OCI-LY7 (cell line): Measurements from ENCODE around the gene AFF3. TPM values are rescaled to one million over a fixed set of nuclear protein-coding genes. Genes with fewer than 3 reads are reported as not detected.
"Not testable (repeated sequence)": the region's sequence is repeated elsewhere in the genome, so short reads cannot be mapped to it uniquely, and the experiment has no call there.

ENCODE experiments used
- BruUV-seq: library from RNA; stranded (reverse); fragments of 400-500 nt; replicated peaks from 2 replicates; lab custom pipeline; 2021; lab: Mats Ljungman, UMichigan
- CTCF ChIA-PET: fragments of 300-600 bp; sonication (Branson Sonifier 250); formaldehyde crosslinking; loops from one replicate; lab custom pipeline; 2022; ENCODE audit warnings: antibody characterized with exemption; ENCODE audit not compliant: unreplicated experiment; lab: Charles Lee
- POLR2A ChIA-PET: fragments of 300-600 bp; sonication (Branson Sonifier 250); formaldehyde crosslinking; loops from one replicate; lab custom pipeline; 2022; ENCODE audit warnings: antibody characterized with exemption; lab: Charles Lee
- DNase-seq: peaks from one replicate; pipeline ENCODE4 v3.0.0-alpha.2; 2015; ENCODE audit warnings: low spot score
- H2AFZ ChIP-seq: fragments of 200-600 bp; sonication (generic), shearing (Covaris generic); 2 replicates; pipeline ENCODE4 v1.6.1; 2014; ENCODE audit warnings: mild to moderate bottlenecking, antibody characterized with exemption, low read length, moderate library complexity
- H3K27ac ChIP-seq: fragments of 200-600 bp; sonication (generic); 2 replicates; pipeline ENCODE4 v1.5.1; 2014; ENCODE audit warnings: mixed run types, low read depth, mild to moderate bottlenecking, moderate library complexity, low read length, inconsistent platforms; ENCODE audit not compliant: poor library complexity, severe bottlenecking
- H3K36me3 ChIP-seq: fragments of 200-600 bp; sonication (generic); 2 replicates; pipeline ENCODE4 v1.6.1; 2014; ENCODE audit warnings: mild to moderate bottlenecking, antibody characterized with exemption, low read length, moderate library complexity, mixed read lengths; ENCODE audit not compliant: insufficient read depth
- H3K4me1 ChIP-seq: fragments of 200-600 bp; sonication (generic); 2 replicates; pipeline ENCODE4 v1.5.1; 2014; ENCODE audit warnings: mild to moderate bottlenecking, low read length; ENCODE audit not compliant: insufficient read depth, poor library complexity, severe bottlenecking
- H3K4me2 ChIP-seq: fragments of 200-600 bp; sonication (generic); 2 replicates; pipeline ENCODE4 v1.6.1; 2014; ENCODE audit warnings: mild to moderate bottlenecking, low read length
- H3K4me3 ChIP-seq: fragments of 200-600 bp; sonication (generic); 2 replicates; pipeline ENCODE4 v1.5.1; 2014; ENCODE audit warnings: mild to moderate bottlenecking, low read depth, low read length; ENCODE audit not compliant: poor library complexity, severe bottlenecking
- H3K79me2 ChIP-seq: fragments of 200-600 bp; sonication (generic); 2 replicates; pipeline ENCODE4 v1.6.1; 2016; ENCODE audit warnings: low read depth, mild to moderate bottlenecking, low read length, moderate library complexity, mixed read lengths; ENCODE audit not compliant: insufficient read depth
- H3K9me2 ChIP-seq: fragments of 200-600 bp; sonication (generic); 2 replicates; pipeline ENCODE4 v1.6.1; 2016; ENCODE audit warnings: mild to moderate bottlenecking, low read length, mixed read lengths; ENCODE audit not compliant: insufficient read depth
- H3K9me3 ChIP-seq: fragments of 200-600 bp; sonication (generic); 2 replicates; pipeline ENCODE4 v1.6.1; 2014; ENCODE audit warnings: mild to moderate bottlenecking, mixed run types, low read length, mixed read lengths
- H4K20me1 ChIP-seq: fragments of 200-600 bp; sonication (generic); 2 replicates; pipeline ENCODE4 v1.6.1; 2014; ENCODE audit warnings: mild to moderate bottlenecking, antibody characterized with exemption, low read length, moderate library complexity, mixed read lengths; ENCODE audit not compliant: insufficient read depth
- CTCF ChIP-seq: fragments of 200-600 bp; sonication (generic); conservative IDR thresholded peaks from 2 replicates; pipeline ENCODE4 v1.5.1; 2014; ENCODE audit warnings: mild to moderate bottlenecking, antibody characterized with exemption, low read length, moderate library complexity, mixed read lengths
- EZH2phosphoT487 ChIP-seq: fragments of 200-600 bp; sonication (generic); IDR thresholded peaks from 2 replicates; pipeline ENCODE4 v1.6.1; 2018; ENCODE audit warnings: low read depth, borderline replicate concordance, mild to moderate bottlenecking, mixed run types, antibody characterized with exemption, low read length, moderate library complexity, mixed read lengths
- intact Hi-C: fragments of 100-400 bp; cut with micrococcal nuclease; formaldehyde crosslinking; loops from one replicate; pipeline ENCODE4 v1.10.0; 2022; ENCODE audit not compliant: unreplicated experiment
- total RNA-seq, 2 experiments: library from RNA; depleted of rRNA in 1 of 2; stranded (reverse); fragments of >200 nt in 1 of 2; shearing (Covaris generic) in 1 of 2; gene quantifications; 2 replicates each; pipeline ENCODE4 v1.2.3, GENCODE V29; 2014 to 2022

AFF3 gene
- total RNA-seq, 2 experiments from 2014 or later, result 131 to 133 TPM

GRCh38 chr2:99743146-99743545 is 399.2 kb downstream of the AFF3 start:
- H3K27ac ChIP-seq, result no peak overlapping the region
- H3K36me3 ChIP-seq, result peaks cover 40% of the 10 kb centered on the region
- H3K9me3 ChIP-seq, result no peaks in the 10 kb centered on the region
- no peaks in the 10 kb centered on the region for H3K79me2 ChIP-seq
- no peaks in the 10 kb centered on the region for H4K20me1 ChIP-seq
- no peak overlapping the region for H2AFZ ChIP-seq
- no peaks in the 10 kb centered on the region; the same call in 1 of the 2 replicates for H3K9me2 ChIP-seq
- ChIA-PET POLR2A (no interaction called here), CTCF (no interaction called here)
- H3K4me1 ChIP-seq, result no peaks in the 10 kb centered on the region
- H3K4me3 ChIP-seq, result no peak overlapping the region
- H3K4me2 ChIP-seq, result no peak overlapping the region
- TF ChIP-seq CTCF, result no peak
- TF ChIP-seq EZH2phosphoT487, result no peak
- no TSS peak for BruUV-seq
- intact Hi-C loops, result no loop called here
- DNase-seq, result no peak

- TF ChIP-seq EZH2phosphoT487 (no peak), CTCF (no peak)
- Histone ChIP-seq H3K4me1 (no peaks in the 10 kb centered on the region), H3K9me3 (no peaks in the 10 kb centered on the region), H3K4me2 (no peak overlapping the region), H3K9me2 (no peaks in the 10 kb centered on the region), H4K20me1 (no peaks in the 10 kb centered on the region), H3K27ac (no peak overlapping the region), H2AFZ (no peak overlapping the region), H3K79me2 (no peaks in the 10 kb centered on the region), H3K36me3 (peaks cover 10% of the 10 kb centered on the region), H3K4me3 (no peak overlapping the region)
- intact Hi-C loops, result no loop called here
- POLR2A ChIA-PET, result no interaction called here
- no TSS peak for BruUV-seq
- CTCF ChIA-PET, result no interaction called here
- DNase-seq, result no peak
Observed at GRCh38 chr2:99737537-99737936, 404.9 kb downstream of the AFF3 start.

- TF ChIP-seq EZH2phosphoT487 (no peak), CTCF (no peak)
- H3K9me3 ChIP-seq, result no peaks in the 10 kb centered on the region
- no peak for DNase-seq
- H2AFZ ChIP-seq, result no peak overlapping the region
- H3K27ac ChIP-seq, result no peak overlapping the region
- CTCF ChIA-PET, result no interaction called here
- BruUV-seq, result no TSS peak
- H3K4me3 ChIP-seq, result no peak overlapping the region
- H3K4me1 ChIP-seq, result no peaks in the 10 kb centered on the region
- POLR2A ChIA-PET, result interaction anchor here (0.6 to 1.1 kb wide), 3 partner anchors 10 to 16 kb away, joined by 3 to 4 read pairs (median 3); no protein-coding TSS in a partner anchor
- no peaks in the 10 kb centered on the region for H3K79me2 ChIP-seq
- H3K9me2 ChIP-seq, result no peaks in the 10 kb centered on the region
- no peak overlapping the region for H3K4me2 ChIP-seq
- peaks cover 1% of the 10 kb centered on the region; the same call in 1 of the 2 replicates for H3K36me3 ChIP-seq
- no peaks in the 10 kb centered on the region for H4K20me1 ChIP-seq
- intact Hi-C loops, result no loop called here
Observed at GRCh38 chr2:99735753-99736152, 406.6 kb downstream of the AFF3 start.

- H2AFZ ChIP-seq, H3K9me3 ChIP-seq, H3K79me2 ChIP-seq, H3K4me3 ChIP-seq, DNase-seq, BruUV-seq, H3K36me3 ChIP-seq, H4K20me1 ChIP-seq, H3K27ac ChIP-seq, H3K9me2 ChIP-seq, H3K4me2 ChIP-seq, H3K4me1 ChIP-seq, CTCF ChIA-PET, intact Hi-C loops: not testable (repeated sequence)
- POLR2A ChIA-PET, result interaction anchor here (0.6 to 1.1 kb wide), 2 partner anchors 11 to 15 kb away, joined by 3 to 4 read pairs; no protein-coding TSS in a partner anchor
Observed at GRCh38 chr2:99735314-99735713, 407.1 kb downstream of the AFF3 start.
